ENCODE measurements around the gene ERV3-1.

DNA sequence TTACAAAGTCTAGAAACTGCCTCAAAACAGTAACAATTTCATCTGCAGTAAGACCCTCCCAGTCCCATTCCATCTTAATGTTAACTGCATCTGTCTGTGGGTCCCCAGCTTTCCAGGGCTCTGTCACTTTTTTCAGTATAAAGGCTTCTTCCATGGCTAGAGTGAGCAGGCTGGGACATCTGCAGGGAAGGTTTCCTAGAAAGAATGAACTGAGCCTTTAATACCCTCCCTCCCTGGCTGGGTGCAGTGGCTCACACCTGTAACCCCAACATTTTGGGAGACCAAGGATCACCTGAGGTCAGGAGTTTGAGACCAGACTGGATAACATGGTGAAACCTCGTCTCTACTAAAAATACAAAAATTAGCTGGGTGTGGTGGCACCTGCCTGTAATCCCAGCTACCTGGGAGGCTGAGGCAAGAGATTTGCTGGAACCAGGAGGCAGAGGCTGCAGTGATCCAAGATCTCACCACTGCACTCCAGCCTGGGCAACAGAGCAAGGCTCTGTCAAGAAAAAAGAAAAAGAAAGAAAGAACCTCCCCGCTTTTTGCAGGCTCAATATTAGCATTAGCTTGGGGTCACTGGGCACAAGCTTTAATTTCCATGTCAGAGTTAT is 3.4 kb downstream of the ERV3-1 start:
- TF ChIP-seq, protein P1, sequence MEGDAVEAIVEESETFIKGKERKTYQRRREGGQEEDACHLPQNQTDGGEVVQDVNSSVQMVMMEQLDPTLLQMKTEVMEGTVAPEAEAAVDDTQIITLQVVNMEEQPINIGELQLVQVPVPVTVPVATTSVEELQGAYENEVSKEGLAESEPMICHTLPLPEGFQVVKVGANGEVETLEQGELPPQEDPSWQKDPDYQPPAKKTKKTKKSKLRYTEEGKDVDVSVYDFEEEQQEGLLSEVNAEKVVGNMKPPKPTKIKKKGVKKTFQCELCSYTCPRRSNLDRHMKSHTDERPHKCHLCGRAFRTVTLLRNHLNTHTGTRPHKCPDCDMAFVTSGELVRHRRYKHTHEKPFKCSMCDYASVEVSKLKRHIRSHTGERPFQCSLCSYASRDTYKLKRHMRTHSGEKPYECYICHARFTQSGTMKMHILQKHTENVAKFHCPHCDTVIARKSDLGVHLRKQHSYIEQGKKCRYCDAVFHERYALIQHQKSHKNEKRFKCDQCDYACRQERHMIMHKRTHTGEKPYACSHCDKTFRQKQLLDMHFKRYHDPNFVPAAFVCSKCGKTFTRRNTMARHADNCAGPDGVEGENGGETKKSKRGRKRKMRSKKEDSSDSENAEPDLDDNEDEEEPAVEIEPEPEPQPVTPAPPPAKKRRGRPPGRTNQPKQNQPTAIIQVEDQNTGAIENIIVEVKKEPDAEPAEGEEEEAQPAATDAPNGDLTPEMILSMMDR (conservative IDR thresholded peaks at IDR 0.05; ENCODE audit: low read length), result no peak
- TF ChIP-seq EZH2phosphoT487 (IDR thresholded peaks at IDR 0.05; ENCODE audit: borderline replicate concordance, low read depth, low read length), result no peak

All from OCI-LY7 (cell line).